Measurements from ENCODE around the gene AMBRA1.
A peak's percentile ranks its signal among the peaks of the same experiment; 100 is the strongest.

AMBRA1 gene

DNA sequence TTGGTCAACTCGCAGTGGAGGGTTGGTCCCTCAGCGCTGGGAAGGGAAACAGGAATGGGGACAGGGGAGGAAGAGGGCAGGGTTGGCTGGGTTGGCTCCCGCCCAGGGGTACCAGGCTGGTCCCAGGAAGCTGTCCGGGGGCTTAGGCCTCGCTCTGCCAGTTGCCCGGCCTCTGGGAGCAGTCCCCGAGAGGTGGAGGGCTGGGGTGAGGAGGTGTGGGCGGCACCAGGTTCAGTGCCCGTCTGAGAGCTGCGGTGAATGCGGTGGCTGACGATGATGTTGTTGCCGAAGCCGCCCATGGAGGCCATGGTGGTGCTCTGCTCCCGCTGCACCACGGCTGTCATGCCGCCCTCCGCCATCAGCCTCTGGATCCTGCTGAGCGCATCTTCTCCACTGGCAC, 196.3 kb downstream of the AMBRA1 start:
- DNase-seq (ENCODE audit: low spot score): no peak

DNA sequence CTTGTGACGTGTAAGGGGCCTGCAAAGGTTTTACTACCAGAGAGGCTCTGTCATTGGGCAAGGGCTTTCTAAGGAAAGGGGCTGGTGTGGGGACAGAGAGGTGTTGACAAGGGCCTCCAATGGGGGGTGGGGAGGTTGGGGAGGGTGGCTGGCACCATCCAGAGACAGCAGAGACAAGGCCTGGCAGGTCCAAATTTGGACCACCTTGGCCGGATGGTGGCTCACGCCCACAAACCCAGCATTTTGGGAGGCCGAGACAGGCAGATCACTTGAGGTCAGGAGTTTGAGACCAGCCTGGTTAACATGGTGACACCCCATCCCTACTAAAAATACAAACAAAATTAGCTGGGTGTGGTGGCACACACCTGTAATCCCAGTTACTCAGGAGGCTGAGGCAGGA, 200.1 kb downstream of the AMBRA1 start:
- DNase-seq (ENCODE audit: low spot score): no peak

DNA sequence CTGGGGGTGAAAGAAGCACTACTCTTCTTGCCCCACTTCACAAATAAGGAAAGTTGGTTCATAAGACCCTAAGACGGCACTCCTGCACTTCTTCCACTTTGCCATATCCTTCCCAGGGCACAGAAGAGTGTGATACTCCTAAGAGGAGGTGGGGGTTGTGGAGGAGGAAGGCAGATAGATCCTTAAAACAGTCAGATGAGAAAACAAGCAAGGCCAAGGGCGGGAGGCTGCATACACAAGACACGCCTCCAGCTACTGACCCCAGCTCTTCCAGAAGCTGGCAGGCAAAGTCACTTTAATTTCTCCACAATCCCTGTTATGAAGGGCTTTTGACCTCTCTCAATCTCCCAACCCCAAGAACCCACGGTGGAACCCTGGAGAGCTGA, 200.6 kb downstream of the AMBRA1 start:
- DNase-seq (ENCODE audit: low spot score): no peak

DNA sequence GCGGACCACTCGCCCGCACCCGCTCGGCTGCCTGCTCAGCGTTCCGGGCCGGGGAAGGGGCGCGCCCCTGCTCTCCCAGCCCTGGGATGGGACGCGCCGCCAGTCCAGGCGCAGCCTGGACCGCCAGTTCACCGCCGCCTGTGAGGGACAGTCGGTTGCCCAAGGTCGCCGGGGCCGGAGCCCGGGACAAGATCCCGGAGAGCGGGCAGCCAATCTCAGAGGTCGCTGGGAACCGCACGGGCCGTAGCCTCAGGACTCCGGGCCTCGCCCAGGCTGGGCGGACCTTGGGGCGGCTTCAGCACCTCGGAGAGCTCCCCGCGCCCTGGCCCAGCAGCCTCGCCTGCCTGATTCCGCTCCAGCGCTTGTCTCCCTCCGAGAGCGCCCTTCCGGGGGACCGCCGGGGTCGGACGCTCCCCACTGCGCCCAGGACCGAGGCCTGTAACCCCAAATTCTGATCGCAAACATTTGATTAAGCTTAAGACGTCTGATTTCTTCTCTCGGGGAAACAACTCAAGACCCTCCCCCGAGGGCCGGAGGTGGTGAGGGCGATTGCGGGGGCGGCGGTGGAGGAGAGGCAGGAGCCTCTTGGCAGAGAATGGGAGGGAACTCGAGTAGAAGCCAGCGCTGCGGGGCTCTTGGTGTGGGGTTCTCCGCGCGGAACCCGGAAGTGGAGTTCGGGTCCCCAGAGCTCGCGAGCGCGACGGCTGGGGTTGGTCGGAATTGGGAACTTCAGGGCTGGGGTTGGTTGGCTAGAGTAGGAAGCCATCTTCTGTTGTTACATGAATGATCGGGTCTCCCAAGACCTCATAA, 201.2 kb downstream of the AMBRA1 start:
- DNase-seq (ENCODE audit: low spot score): peak; percentile 97

DNA sequence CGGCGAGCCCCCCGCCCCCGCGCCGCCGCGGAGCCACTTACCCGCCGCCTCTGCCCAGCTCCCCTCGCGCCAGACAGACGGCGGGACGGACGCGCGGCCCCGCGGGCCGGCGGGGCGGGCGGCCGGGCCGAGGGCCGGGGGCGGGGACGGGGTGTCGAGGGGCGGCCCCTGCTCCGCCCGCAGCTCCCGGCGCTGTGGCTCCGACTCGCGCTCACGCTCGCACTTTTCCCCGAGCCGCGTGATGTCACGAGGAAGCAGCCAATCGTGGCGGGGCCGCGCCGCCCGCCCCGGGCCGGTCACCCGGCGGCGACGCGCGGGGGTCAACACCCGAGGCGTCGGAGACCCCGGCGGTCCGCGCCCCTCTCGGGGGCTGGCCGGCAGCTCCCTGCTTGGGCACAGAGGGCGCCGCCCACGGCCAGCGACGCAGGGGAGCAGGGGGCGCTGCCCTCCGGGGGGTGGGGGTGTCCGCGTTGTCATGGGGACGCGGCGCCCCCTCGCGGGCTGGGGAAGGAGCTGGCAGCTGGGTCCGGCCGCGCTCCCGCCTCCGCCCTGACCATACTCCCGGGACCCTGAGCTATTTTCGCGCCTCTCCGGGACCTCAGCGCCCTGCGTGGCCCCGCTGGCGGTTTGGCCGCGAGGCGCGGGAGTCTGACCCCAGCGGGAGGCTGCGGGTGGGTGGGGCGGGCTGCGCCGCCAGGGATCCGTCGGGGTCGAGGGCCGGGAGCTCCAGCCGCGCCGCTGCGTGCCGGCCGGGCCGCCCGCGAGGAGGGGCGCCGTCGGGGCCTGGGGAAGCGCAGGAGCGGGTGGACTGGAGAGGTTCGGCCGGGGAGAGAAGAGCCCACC, 202.0 kb downstream of the AMBRA1 start, which contains the start of gene CHRM4:
TSS of gene CHRM4 (minus strand) at position 199 of the 843 bp plus-strand sequence. CDS start 5,219 bp downstream, outside the sequence.
- DNase-seq (ENCODE audit: low spot score): no peak

DNA sequence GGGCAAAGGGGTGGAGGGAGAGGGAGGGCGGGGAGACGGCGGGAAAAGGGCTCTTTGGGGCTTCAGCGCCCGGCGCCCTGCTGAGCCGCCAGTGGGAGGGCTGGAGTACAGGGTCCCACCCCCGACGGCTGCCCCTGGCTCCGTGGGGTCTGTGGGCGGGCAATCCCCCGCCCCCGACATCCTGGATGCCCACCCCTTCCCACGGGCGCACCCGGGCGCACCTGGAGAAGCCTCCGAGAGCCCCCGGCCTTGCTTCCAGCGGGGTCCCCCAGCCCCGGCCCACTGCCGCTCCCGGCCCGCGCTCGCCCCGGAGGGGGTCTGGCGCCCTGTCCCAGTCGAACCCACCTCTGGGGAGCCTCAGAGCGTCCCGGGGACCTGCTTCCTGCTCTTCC, 202.6 kb downstream of the AMBRA1 start:
- DNase-seq (ENCODE audit: low spot score): no peak

DNA sequence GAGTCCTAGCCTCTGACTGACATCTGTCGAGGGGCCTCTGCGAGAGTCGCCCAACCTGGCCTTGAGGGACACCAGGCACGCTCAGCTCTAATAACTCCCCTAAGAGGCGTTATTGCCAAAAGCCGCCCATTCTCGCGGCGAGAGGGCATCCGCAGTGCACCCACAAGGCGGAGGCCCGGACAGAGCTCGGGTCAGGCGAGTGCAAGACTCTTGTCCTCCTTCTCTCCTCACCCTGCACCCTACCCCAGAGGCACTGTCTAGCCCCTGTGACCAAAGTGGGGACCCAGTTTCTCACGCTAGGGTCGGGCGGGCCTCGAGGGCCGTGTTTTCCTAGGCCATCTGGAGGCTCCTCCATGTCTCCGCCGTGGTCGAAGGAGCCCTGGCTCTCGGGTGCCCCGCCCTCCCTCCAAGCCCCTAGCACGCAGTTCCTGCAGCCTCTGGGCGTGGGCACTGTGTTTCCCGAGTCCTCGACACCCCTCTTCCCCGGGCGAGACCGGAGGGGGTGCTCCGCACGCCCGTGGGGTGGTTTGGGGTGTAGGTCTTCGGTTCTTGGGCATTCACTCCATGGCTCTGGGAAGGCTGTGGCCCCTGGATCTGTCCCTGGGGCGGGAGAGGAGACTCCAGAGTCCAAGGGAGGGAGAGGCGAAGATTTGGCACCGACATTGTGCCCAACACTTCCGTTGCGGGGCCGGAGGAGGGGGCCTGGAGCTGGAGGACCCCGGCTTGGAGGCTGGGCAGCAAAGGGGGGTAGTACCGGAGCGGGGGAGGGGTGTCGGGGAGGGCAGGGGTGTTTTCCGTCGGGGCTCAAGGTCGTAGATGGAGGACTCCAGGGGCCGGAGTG, 203.3 kb downstream of the AMBRA1 start:
- no peak for DNase-seq (ENCODE audit: low spot score)

DNA sequence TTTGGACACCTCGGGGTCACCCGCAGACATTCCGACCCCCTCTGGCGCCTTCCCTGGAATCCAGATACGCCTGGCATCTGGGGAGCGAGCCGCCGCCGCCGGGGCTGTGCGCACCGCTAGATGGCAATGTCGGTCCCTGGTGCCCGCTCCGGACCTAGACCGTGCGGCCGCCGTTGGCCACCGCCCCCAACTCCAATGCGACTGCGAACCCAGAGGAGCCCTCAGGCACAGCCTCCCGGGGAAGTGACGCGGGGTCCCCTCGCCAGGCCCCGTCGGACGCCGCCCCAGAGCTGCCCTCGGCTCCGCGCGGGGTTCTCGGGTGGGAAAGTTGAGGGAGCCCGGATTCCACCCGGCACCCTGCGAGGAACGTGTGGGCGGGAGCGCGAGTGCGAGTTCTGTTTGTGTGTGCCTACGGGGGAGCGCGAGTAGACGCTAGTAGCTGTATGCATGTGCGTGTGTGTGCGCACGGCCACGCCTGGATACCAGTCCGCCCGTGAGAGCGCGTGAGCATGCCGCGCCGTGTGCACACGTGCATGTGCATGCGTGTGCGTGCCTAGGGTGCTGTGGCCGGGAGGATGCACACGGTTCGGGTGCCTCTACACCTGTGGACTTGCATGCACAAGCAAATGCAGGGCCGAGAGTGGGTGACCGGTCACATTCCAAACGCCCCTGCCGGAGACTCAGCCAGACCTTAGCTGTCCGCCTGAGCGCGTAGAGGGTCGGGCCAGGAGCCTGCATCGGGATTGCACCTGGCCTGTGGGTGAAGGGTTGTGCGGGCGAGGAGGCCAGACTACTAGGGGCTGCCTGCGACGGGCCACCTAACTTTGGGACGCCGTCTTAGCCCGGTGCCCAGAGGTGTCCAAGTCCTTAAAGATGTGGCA, 204.1 kb downstream of the AMBRA1 start:
- peak; percentile 85 for DNase-seq (ENCODE audit: low spot score)

DNA sequence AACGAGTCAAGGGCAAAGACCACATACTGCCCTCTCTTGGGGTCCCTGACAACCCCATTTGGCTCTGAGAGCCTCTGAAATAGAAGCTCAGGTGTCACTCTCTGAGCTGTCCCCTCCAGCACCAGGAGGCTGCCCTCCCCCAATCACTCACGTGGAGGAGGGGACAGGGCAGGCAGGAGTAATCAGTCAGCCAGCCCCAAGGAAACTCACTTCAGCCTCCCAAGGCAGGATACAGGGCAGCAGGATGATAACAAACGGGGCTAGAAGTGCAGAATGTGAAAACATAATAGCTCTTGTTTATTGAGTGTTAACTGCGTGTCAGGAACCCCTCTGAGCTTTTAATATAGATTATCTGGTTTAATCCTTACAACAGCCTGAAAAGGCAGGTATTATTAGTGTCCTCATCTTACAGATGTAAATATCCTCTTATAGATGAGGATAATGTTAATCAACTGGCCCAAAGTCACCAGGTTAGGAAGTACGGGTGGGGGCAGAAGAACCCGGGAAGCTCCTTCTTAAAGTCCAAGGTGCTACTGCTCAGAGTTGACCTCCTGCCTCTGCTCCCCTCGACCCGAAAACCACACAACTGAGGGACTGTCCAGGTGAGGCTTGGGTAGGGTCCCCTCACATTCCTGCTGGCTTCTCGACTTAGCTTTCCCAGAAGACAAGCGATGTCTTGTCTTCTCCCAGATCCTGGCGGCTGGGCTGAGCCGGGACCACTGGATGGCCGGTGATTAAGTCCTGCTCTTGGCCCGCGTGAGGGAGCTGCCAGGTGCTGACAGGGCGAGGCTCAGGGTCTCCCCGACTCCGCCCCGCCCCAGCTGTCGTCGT, 205.0 kb downstream of the AMBRA1 start:
- DNase-seq (ENCODE audit: low spot score): no peak

DNA sequence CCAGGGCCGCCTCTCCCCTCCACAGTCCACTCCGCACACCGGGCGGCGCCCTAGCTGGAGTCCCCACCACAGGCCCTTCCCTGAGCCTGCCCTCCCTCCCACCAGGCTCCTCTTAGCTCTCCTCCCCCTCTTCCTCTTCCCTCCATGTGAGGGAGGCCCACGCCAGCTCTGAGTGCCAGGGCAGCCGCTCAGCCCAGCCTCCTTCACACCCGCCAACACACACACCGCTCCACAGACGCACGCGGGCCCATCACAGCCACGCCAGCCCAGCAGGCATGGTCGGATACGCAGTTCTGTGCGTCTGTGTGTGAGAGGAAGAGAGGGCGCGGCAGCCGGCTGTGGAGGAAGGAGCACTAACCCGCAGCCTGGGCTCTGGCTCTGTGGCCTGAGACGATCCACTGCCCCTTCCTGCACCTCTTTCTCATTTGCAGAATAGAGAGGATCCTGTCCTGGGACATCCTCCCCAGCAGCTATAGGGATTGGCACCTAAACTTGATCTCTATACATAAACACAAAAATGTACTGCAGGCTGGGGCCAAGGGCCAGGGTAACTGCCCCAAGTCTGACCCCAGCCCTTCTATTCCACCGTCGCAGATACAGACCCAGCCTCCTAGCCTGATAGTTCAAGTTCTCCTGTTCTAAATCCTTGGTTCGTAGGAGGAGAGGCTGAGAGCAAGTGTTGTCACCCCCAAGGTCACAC, 205.8 kb downstream of the AMBRA1 start:
- no peak for DNase-seq (ENCODE audit: low spot score)

DNA sequence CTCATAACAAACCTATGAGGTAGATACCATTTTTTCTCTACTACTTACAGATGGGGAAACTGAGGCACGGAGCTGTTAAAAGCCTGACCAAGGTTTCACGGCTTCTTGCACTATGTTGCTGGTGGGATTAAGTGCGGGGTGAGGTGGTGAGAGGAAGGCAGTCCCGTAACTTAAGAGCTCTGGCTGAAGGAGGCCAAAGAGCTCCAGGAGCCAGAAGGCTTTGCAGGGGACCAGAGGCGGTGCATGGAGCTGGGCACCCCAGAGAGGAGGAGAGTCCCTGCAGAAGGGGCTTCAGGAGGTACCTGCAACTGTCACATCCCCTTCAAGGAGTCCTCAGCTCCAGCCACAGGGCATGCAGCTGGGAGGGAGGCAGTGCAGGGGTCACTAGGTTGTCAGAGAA, 206.4 kb downstream of the AMBRA1 start:
- no peak for DNase-seq (ENCODE audit: low spot score)

DNA sequence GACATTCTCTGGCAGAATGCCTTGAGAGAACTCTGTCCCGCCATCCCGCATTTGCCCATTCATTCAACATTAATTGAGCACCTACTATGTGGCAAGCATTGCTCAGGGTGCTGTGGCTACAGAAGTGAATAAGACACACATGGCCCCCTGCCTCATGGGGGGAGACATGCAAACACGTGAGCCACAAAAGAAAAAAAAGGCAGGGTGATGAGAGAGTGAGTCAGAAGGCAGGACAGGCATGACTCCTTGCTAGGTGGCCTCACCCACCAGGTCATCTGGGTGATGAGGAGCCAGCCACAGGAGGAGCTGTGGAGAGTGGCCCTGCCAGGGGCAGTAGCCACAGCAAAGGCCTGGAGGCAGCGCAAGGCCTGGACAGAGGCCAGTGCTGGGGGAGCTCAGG, 207.1 kb downstream of the AMBRA1 start:
- no peak for DNase-seq (ENCODE audit: low spot score)

DNA sequence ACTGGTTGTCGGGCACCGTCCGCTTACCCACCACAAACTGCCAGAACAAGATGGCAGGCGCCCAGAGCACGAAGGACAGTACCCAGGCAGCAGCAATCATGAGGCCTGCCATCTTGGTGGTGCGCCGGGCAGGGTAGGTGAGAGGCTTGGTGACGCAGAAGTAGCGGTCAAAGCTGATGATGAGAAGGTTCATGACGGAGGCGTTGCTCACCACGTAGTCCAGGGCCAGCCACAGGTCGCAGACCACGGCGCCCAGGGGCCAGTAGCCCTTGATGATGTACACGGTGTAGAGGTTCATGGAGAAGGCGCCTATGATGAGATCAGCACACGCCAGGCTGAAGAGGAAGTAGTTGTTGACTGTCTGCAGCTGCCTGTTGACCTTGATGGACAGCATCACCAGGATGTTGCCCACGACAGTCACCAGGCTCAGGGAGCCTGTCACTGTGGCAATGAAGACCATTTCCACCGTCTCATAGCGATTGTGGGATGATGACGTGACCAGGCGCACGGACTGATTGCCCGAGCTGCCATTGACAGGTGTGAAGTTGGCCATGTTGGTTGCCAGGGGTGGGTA, 207.7 kb downstream of the AMBRA1 start:
- DNase-seq (ENCODE audit: low spot score): no peak

DNA sequence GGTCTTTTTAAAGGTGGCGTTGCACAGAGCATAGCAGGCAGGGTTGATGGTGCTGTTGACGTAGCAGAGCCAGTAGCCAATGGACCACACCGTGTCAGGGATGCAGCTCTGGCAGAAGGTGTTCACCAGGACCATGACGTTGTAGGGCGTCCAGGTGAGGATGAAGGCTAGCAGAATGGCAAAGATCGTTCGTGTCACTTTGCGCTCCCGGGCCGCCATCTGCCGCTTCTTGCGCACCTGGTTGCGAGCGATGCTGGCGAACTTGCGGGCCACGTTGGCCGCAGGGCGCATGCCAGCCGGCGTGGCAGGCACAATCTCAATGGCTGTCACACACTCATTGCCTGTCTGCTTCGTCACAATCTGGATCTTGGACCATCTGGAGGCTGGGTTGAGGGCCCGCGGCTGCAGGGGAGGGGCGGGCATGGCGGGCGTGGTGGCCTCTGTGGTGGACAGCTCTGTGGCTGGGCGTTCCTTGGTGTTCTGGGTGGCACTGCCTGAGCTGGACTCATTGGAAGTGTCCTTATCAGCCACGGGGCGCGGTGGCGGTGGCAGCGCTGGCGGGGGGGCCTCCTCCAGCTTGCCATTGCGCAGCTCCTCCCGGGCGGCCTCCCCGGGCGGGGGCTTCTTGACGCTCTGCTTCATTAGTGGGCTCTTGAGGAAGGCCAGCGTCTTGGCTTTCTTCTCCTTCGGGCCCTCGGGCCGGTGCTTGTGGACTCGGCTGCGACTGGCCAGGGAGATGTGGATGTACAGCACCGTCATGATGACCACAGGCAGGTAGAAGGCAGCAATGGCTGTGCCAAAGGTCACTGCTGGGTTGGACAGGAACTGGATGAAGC, 208.4 kb downstream of the AMBRA1 start:
- no peak for DNase-seq (ENCODE audit: low spot score)

DNA sequence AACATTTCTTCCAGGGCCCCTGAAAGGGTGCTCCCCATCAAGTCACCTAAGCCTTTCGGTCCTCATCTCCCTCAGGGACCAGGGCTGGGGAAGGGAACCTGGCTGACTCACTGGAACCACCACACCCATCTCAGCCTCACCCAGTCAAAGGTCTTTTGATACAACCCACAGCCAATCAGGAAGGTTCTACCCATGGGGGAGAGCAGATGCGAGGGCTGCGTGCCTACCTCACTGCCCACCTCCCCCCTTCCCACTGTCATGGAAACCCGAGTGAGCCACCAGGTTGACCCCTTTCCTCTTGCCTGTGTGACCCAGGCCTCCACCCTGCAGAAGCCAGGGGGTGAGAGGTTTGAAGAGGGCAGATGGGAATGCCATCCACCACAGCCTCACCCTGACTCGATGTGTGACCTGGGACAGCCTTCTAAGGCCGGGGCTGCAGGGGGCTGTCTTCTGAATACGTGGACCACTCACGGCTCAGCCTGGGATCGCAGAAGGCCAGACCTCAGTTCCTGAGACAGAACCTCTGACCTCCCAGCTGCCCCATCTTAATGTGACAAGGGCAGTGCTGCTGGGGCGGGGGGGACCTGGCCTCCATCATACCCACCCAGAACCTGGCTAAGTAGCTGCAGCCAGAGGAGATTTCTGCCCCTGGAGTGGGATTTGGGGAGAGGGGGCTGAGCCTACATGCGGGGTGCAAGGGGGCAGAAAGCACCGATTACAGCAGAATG, 209.7 kb downstream of the AMBRA1 start:
- DNase-seq (ENCODE audit: low spot score): no peak

DNA sequence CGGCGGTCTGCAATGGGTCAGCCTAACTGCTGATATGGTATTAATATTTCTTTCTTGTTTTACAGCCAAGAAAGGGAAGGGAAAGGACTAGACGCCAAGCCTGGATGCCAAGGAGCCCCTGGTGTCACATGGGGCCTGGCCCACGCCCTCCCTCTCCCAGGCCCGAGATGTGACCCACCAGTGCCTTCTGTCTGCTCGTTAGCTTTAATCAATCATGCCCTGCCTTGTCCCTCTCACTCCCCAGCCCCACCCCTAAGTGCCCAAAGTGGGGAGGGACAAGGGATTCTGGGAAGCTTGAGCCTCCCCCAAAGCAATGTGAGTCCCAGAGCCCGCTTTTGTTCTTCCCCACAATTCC, 210.4 kb downstream of the AMBRA1 start:
- DNase-seq (ENCODE audit: low spot score): no peak

DNA sequence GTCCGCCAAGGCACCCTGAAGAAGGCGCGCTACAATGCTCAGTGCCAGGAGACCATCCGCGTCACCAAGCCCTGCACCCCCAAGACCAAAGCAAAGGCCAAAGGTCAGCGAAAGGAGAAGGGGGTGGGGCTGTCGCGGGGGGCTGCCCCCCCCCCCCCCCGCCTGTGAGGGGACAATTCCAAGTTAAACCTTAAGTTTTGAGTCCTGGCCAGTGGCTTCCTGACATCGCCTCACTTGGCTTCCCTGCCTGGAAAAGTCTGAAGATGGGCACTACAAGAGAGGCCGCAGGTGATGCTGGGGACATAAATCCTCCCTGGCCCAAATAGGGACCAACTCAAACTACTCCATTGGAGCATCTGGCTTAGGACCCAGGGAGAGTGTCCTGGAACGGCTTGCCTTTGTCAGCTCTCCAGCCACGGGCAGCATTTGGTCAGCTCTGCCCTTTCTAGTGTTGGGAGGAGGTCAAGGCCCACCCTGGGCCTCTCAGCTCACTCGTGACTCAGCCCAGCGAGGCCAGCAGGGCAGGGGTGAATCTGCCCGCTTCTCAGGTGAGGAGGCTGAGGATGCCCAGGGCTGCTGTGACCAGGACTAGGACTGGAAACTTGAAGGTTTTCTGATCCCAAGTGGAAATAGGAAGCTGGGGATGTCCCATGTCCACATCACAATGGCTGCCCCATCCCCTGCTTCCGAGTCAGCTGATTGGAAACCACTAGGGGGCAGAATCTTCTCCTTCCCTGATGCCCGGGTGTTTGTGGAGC, 211.0 kb downstream of the AMBRA1 start:
- DNase-seq (ENCODE audit: low spot score): peak; percentile 62
